T-cell (primary cell): ENCODE results near the gene CYRIA. TPM values are rescaled to one million over a fixed set of nuclear protein-coding genes. Genes with fewer than 3 reads are reported as not detected.

Source experiments
- ATAC-seq, 4 experiments: fragments of 200-7000 bp in 3 of 4; fragments of 150-1000 bp in 1 of 4; cut with Tn5 transposase; replicated peaks in 1 of 4; 1 replicate in 3 of 4; 2 replicates in 1 of 4; pipeline ENCODE4 v1.10.0; 2021; ENCODE audit warnings: moderate library complexity in 3 of 4, mild to moderate bottlenecking in 2 of 4, moderate number of reproducible peaks in 1 of 4
- CTCF ChIA-PET, 2 donors: fragments of 300-600 bp; sonication (Branson Sonifier 250); formaldehyde crosslinking; loops; one replicate each; lab custom pipeline; 2022; ENCODE audit warnings: antibody characterized with exemption in 2 of 2; lab: Charles Lee
- POLR2A ChIA-PET, 2 donors: fragments of 300-600 bp; sonication (Branson Sonifier 250); formaldehyde crosslinking; loops; one replicate each; lab custom pipeline; 2022; ENCODE audit warnings: antibody characterized with exemption in 2 of 2; lab: Charles Lee
- DNase-seq, 35 experiments: peaks; one replicate each; pipeline versions ENCODE4 v3.0.0 to v3.0.0-alpha.2; 2013 to 2023
- H3K27ac ChIP-seq: one replicate; pipeline ENCODE4 v1.5.1; 2013; ENCODE audit warnings: low read length
- H3K27me3 ChIP-seq, 2 experiments: replicated peaks in 1 of 2; 1 replicate in 1 of 2; 2 replicates in 1 of 2; pipeline versions ENCODE4 v1.6.1 to v1.7.0; 2013; ENCODE audit warnings: low read length in 1 of 2, mixed read lengths in 1 of 2; ENCODE audit not compliant: control insufficient read depth in 2 of 2, insufficient read depth in 2 of 2; ENCODE audit errors: extremely low read depth in 1 of 2
- H3K36me3 ChIP-seq, 2 donors: 1 replicate in 1 of 2; 2 replicates in 1 of 2; pipeline versions ENCODE4 v1.6.1 to v1.7.0; 2013; ENCODE audit warnings: low read length in 1 of 2; ENCODE audit not compliant: control insufficient read depth in 2 of 2, insufficient read depth in 1 of 2; ENCODE audit errors: extremely low read depth in 1 of 2
- H3K4me1 ChIP-seq, 2 experiments: 1 replicate in 1 of 2; 2 replicates in 1 of 2; pipeline versions ENCODE4 v1.6.1 to v1.7.0; 2013; ENCODE audit warnings: low read length in 2 of 2, mixed read lengths in 1 of 2; ENCODE audit not compliant: insufficient read depth in 2 of 2, control insufficient read depth in 1 of 2; ENCODE audit errors: extremely low read depth in 1 of 2
- H3K4me3 ChIP-seq, 2 donors: 1 replicate in 1 of 2; 2 replicates in 1 of 2; pipeline versions ENCODE4 v1.5.1 to v1.7.0; 2013; ENCODE audit warnings: mild to moderate bottlenecking in 2 of 2, low read length in 1 of 2, moderate library complexity in 1 of 2; ENCODE audit not compliant: control insufficient read depth in 1 of 2; ENCODE audit errors: extremely low read depth in 1 of 2
- H3K9me3 ChIP-seq: 2 replicates; pipeline ENCODE4 v1.7.0; 2013
- H3K27ac Mint-ChIP-seq, 2 donors: one replicate each; pipeline ENCODE4 v1.8.0; 2020 to 2021; ENCODE audit warnings: mild to moderate bottlenecking in 2 of 2, mixed read lengths in 2 of 2
- H3K27me3 Mint-ChIP-seq, 2 donors: one replicate each; pipeline ENCODE4 v1.8.0; 2021 to 2022; ENCODE audit warnings: mixed read lengths in 2 of 2
- H3K36me3 Mint-ChIP-seq: one replicate; pipeline ENCODE4 v1.8.0; 2021; ENCODE audit warnings: mixed read lengths
- H3K4me1 Mint-ChIP-seq, 3 donors: one replicate each; pipeline ENCODE4 v1.8.0; 2020 to 2022; ENCODE audit warnings: mixed read lengths in 3 of 3, mild to moderate bottlenecking in 1 of 3
- H3K4me3 Mint-ChIP-seq, 3 donors: one replicate each; pipeline ENCODE4 v1.8.0; 2020 to 2022; ENCODE audit warnings: mild to moderate bottlenecking in 3 of 3, mixed read lengths in 3 of 3, moderate library complexity in 3 of 3
- H3K9me3 Mint-ChIP-seq, 3 donors: one replicate each; pipeline ENCODE4 v1.8.0; 2020 to 2022; ENCODE audit warnings: mixed read lengths in 3 of 3
- WGBS: methylation state at CpG from one replicate; pipeline ENCODE4 v1.1.5; 2013; ENCODE audit warnings: missing lambda C conversion rate; ENCODE audit not compliant: insufficient coverage; 5-methylcytosine and 5-hydroxymethylcytosine counted together
- total RNA-seq, 35 experiments: library from RNA in 6 of 35; stranded (reverse) in 6 of 35; fragments of 120-200 nt in 1 of 35; gene quantifications; one replicate each; pipeline versions ENCODE4 v1.2.1 to v1.2.4 and lab custom pipeline; 2013 to 2026

Gene CYRIA
- total RNA-seq = 1 to 10 TPM; 1.8 to 3.5 (median 2.8) TPM
- 4.6 TPM for total RNA-seq (2013)
- 0.64 to 9.5 (median 2.6) reads per million in 29 experiments for total RNA-seq (lab: John Stamatoyannopoulos, UW)

- Histone ChIP-seq H3K4me1 (peaks cover 6 to 38% of the 10 kb centered on the region in 2 experiments), H3K9me3 (no peaks in the 10 kb centered on the region), H3K27me3 (peaks cover 0 to 36% of the 10 kb centered on the region in 2 experiments), H3K4me3 (peak within 1 kb of the TSS; percentile 55 to 57), H3K27ac (peak within 1 kb of the TSS; percentile 56), H3K36me3 (no peaks in the 10 kb centered on the region)
- POLR2A ChIA-PET = no interaction called here
- H3K27ac Mint-ChIP-seq = peak within 1 kb of the TSS; percentile 44 to 79
- 10% methylated on average over 20 of the region's 54 CpGs for WGBS
- CTCF ChIA-PET = interaction anchor here (0.5 to 0.6 kb wide), 2 partner anchors 58 to 809 kb away, joined by 3 to 5 read pairs; no protein-coding TSS in a partner anchor
- DNase-seq (peak in 33 of 35 experiments; percentile 10 to 72 (median 40)), ATAC-seq (peak; percentile 55 to 86 (median 80))
- no peaks in the 10 kb centered on the region for H3K9me3 Mint-ChIP-seq
- peaks cover 21 to 36% (median 27%) of the 10 kb centered on the region in 3 donors for H3K4me1 Mint-ChIP-seq
- H3K4me3 Mint-ChIP-seq = peak within 1 kb of the TSS; percentile 76 to 90 (median 78)
- H3K27me3 Mint-ChIP-seq = peaks cover 40 to 52% of the 10 kb centered on the region in 2 donors
- H3K36me3 Mint-ChIP-seq = no peaks in the 10 kb centered on the region
These were observed at the start of gene CYRIA for GRCh38 chr2:16665748-16666448. TSS of gene CYRIA (minus strand) at chr2:16665834. CDS start at chr2:16588119, 77,715 bp downstream.

DNA sequence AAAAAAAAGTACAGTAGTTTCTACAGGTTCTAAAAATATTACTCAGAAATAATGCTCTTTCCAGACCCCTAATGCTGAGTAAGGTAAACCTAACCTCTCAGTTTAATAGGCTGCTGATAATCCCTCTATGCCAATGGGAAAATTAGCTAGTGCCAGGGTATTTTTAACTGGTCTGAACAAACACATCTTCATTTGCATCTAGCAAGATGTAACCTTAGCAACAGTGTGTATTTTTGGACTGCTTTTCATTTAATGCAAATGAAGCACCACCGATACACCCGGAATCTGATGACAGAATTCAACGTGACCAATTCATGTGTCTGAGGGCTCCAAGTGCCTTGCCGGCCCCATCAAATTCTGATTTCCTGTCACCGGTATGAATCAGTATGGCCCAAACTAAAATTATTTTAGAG is 47.4 kb upstream of the CYRIA start:
- Histone ChIP-seq H3K9me3 (no peaks in the 10 kb centered on the region), H3K27ac (no peak overlapping the region), H3K4me3 (no peak overlapping the region), H3K27me3 (peaks cover 0 to 7% of the 10 kb centered on the region in 2 experiments), H3K4me1 (no peaks in the 10 kb centered on the region), H3K36me3 (no peaks in the 10 kb centered on the region)
- POLR2A ChIA-PET = no interaction called here
- CTCF ChIA-PET = no interaction called here
- Mint-ChIP-seq H3K27ac (no peak overlapping the region), H3K4me3 (no peak overlapping the region), H3K9me3 (no peaks in the 10 kb centered on the region), H3K4me1 (no peaks in the 10 kb centered on the region), H3K27me3 (peaks cover 0 to 14% of the 10 kb centered on the region in 2 donors), H3K36me3 (no peaks in the 10 kb centered on the region)
- DNase-seq = no peak
- WGBS = 95% methylated on average over 4 of the region's 5 CpGs
- no peak for ATAC-seq

GRCh38 chr2:16709769-16710168 is 44.1 kb upstream of the CYRIA start:
- ChIA-PET POLR2A (no interaction called here), CTCF (no interaction called here)
- H3K4me1 Mint-ChIP-seq = no peaks in the 10 kb centered on the region
- no peak for ATAC-seq
- H3K4me3 Mint-ChIP-seq = no peak overlapping the region
- Histone ChIP-seq H3K27ac (no peak overlapping the region), H3K4me3 (no peak overlapping the region), H3K9me3 (no peaks in the 10 kb centered on the region), H3K36me3 (no peaks in the 10 kb centered on the region), H3K27me3 (no peaks in the 10 kb centered on the region), H3K4me1 (no peaks in the 10 kb centered on the region)
- DNase-seq = peak in 1 of 35 experiments; percentile 3
- WGBS = no CpG with 5 or more reads among the region's 2 CpGs
- no peak overlapping the region for H3K27ac Mint-ChIP-seq
- H3K36me3 Mint-ChIP-seq = no peaks in the 10 kb centered on the region
- H3K9me3 Mint-ChIP-seq = no peaks in the 10 kb centered on the region
- peaks cover 3 to 18% of the 10 kb centered on the region in 2 donors for H3K27me3 Mint-ChIP-seq

GRCh38 chr2:16708173-16708572 is 42.5 kb upstream of the CYRIA start:
- Histone ChIP-seq H3K36me3 (no peaks in the 10 kb centered on the region), H3K4me3 (no peak overlapping the region), H3K27me3 (no peaks in the 10 kb centered on the region), H3K4me1 (no peaks in the 10 kb centered on the region), H3K9me3 (no peaks in the 10 kb centered on the region), H3K27ac (no peak overlapping the region)
- H3K27me3 Mint-ChIP-seq = peaks cover 3 to 15% of the 10 kb centered on the region in 2 donors
- H3K27ac Mint-ChIP-seq = no peak overlapping the region
- no peaks in the 10 kb centered on the region for H3K9me3 Mint-ChIP-seq
- POLR2A ChIA-PET = no interaction called here
- CTCF ChIA-PET = no interaction called here
- no CpG with 5 or more reads among the region's 2 CpGs for WGBS
- no peaks in the 10 kb centered on the region for H3K36me3 Mint-ChIP-seq
- ATAC-seq = no peak
- H3K4me1 Mint-ChIP-seq = no peaks in the 10 kb centered on the region
- no peak for DNase-seq
- no peak overlapping the region for H3K4me3 Mint-ChIP-seq

DNA sequence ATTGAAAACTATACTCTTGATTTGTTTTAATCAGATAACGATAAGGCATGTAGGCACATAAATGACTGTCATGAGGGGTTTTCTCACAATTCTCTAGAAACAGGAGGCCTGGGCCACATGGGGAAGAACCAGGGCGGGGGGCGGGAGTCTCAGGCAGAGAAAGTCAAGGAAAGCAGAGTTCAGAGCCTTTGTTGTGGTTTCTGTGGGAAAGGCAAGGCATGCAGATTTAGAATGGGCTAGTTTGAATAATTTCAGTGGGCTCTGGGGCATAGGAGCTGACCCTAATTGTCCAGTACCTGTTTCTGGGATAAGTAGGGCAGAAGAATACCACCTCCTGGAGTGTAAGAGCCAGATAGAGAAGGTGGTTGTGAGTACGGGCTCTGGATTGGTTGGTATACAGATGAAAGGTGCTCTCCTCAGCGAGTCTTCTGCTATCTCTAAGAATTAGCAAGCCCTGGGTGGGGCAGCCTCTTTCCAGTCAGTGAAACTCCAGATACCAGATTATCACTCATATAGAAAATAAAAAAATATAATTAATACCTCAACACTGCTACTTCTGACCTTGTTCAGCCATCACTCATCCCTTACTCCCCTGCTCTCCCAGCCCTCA is 41.5 kb upstream of the CYRIA start:
- no peak for DNase-seq
- Histone ChIP-seq H3K27ac (no peak overlapping the region), H3K36me3 (no peaks in the 10 kb centered on the region), H3K9me3 (no peaks in the 10 kb centered on the region), H3K4me3 (no peak overlapping the region), H3K4me1 (no peaks in the 10 kb centered on the region), H3K27me3 (no peaks in the 10 kb centered on the region)
- 47% methylated on average over 2 of the region's 5 CpGs for WGBS
- ATAC-seq = no peak
- no peaks in the 10 kb centered on the region for H3K4me1 Mint-ChIP-seq
- H3K27ac Mint-ChIP-seq = no peak overlapping the region
- CTCF ChIA-PET = no interaction called here
- POLR2A ChIA-PET = no interaction called here
- no peaks in the 10 kb centered on the region for H3K36me3 Mint-ChIP-seq
- peaks cover 3 to 15% of the 10 kb centered on the region in 2 donors for H3K27me3 Mint-ChIP-seq
- H3K4me3 Mint-ChIP-seq = no peak overlapping the region
- H3K9me3 Mint-ChIP-seq = no peaks in the 10 kb centered on the region

DNA sequence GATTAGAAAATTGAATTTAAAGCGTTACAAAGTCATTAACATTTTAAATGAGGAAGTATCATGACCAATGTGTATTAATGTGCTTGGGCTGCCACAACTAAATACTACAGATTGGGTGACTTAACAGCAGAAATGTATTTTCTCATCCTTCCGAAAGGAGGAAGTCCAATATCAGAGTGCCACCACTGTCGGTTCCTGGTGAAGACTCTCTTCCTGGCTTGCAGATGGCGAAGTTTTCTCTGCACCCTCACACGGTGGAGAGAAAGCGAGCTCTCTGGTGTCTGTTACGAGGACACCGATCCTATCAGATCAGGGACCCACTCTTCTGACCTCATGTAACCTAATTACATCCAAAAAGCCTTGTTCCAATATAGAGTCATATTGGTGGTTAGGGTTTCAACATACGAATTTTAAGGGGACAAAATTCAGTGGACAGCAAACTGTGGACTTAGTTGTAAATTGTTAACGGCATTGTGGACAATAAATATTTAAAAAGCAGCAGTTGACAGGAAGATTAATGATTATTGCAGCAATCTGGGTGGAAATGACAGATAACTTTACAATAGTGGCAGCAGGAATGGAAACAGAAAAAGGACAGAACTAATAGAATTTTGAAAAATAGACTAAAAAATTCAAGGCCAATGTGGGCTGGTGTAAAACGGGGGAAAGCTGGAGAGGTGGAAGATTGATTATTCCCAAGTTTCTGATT is 35.1 kb upstream of the CYRIA start:
- ChIA-PET CTCF (no interaction called here), POLR2A (no interaction called here)
- Histone ChIP-seq H3K4me1 (no peaks in the 10 kb centered on the region), H3K9me3 (no peaks in the 10 kb centered on the region), H3K4me3 (no peak overlapping the region), H3K36me3 (no peaks in the 10 kb centered on the region), H3K27me3 (no peaks in the 10 kb centered on the region), H3K27ac (no peak overlapping the region)
- DNase-seq = no peak
- Mint-ChIP-seq H3K27me3 (peaks cover 6 to 17% of the 10 kb centered on the region in 2 donors), H3K4me3 (no peak overlapping the region), H3K9me3 (peaks cover 4 to 11% (median 8%) of the 10 kb centered on the region in 3 donors), H3K27ac (no peak overlapping the region), H3K36me3 (no peaks in the 10 kb centered on the region), H3K4me1 (no peaks in the 10 kb centered on the region)
- WGBS = 76% methylated on average over 4 of the region's 11 CpGs
- ATAC-seq = no peak
